HG02970 (cell line): ENCODE data around the gene VAC14.

ENCODE experiments used
- ATAC-seq: cut with Tn5 transposase; IDR thresholded peaks from one replicate; pipeline ENCODE4 v1.9.1; 2021; ENCODE audit warnings: mild to moderate bottlenecking, moderate library complexity, moderate number of reproducible peaks; ENCODE audit not compliant: unreplicated experiment, low FRiP score

Gene VAC14

DNA sequence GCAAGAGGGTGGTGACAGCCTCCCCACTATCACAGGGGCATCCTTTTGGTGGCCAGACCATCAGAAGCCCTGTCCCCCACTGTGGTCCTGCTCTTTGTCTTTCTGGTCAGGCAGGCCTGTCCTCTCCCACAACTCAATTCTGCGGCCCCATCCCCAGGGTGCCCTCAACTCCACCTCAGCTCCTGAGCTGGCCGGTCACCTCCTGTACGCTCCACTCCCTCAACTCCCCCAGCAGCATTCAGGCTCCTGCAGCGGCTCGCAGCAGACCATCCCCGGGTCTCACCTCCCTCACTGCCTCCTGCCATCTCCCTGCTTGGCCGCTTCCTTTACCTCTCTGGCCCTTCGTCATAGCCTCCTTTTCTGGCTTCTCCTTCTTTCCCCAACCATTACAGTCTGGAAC lies 71.7 kb downstream of the VAC14 start:
- ATAC-seq: no peak

DNA sequence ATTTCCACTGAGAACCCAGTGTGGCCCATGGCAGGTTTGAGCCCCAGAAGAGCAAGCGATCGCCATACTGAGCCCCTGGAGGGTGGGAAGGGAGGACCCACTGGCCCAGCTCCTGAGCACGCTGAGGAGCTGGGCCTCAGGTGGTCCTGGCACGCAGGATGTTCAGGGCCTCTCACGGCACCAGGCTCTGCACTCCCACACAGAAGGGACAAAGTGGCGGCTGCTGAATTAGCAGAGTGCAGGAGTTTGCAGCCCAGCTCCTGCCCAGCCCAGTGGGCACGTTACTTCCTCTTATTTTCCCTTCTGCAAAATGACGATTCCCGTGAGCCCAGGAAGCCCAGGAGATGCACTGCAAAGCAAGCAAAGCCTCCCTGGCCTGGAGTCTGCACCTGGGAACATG lies 72.8 kb downstream of the VAC14 start:
- no peak for ATAC-seq

DNA sequence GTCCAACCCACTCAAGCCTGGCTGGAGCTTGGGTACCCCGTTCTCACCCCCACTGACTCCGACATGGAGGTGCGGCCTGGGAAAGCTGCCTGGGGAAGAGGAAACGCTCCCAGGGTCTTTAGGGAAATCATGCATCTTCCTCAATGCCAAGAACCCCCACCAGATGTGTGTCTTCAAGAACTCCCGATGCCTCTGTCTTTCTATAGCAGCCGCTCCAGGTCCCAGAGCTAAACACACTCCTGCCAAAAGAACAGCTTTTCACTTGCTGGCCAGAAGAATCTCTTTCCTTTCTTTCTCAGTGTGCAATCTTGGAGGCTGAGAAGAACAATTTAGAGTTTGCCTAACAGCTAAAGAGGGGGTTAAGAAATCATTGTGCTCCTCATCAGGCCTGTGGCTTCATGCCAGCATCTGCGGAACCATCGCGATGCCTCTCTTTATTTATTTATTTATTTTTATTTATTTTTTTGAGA lies 74.0 kb downstream of the VAC14 start:
- no peak for ATAC-seq

DNA sequence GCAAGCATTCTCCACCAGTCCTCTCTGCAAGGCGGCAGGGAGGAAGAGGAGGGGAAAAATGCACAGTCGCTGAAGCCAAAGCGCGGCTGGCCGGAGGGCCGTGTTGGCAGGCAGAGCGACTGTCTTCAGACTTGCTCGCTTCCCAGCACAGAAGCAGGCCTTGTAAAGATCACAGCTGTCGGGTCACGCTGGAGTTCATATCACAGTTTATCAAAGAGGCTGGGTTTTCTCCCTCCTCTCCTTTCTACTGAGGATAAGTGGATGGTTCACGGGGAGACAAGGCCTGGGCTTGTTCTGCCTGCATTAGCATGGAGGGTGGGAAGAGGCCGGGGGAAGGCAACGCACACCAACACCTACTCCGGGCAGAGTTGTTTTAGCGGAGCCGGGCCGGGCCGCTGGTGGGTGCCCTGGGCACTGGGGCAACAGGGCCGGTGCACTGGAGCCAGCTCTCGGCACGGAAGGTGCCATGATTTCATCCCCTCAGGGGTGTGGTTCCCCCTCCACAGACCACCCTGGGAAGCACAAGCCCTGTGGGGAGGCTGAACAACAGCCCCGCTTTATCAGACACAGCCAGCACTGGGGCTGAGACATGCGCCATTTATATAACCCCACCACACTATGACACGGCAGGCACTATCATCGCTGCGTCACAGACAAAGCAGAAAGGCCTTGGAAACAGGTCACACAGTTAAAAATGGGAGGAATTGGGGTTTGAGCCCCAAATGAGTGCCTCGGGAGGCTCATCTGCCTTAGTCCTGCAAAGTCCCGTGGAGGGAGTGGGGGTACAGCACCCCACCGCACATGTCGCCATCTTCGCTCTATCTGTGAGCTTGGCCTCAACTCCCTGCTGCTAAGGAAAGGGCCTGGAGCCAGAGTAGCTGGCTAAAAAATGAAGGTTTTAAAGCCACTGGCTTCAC lies 74.8 kb downstream of the VAC14 start:
- no peak for ATAC-seq

DNA sequence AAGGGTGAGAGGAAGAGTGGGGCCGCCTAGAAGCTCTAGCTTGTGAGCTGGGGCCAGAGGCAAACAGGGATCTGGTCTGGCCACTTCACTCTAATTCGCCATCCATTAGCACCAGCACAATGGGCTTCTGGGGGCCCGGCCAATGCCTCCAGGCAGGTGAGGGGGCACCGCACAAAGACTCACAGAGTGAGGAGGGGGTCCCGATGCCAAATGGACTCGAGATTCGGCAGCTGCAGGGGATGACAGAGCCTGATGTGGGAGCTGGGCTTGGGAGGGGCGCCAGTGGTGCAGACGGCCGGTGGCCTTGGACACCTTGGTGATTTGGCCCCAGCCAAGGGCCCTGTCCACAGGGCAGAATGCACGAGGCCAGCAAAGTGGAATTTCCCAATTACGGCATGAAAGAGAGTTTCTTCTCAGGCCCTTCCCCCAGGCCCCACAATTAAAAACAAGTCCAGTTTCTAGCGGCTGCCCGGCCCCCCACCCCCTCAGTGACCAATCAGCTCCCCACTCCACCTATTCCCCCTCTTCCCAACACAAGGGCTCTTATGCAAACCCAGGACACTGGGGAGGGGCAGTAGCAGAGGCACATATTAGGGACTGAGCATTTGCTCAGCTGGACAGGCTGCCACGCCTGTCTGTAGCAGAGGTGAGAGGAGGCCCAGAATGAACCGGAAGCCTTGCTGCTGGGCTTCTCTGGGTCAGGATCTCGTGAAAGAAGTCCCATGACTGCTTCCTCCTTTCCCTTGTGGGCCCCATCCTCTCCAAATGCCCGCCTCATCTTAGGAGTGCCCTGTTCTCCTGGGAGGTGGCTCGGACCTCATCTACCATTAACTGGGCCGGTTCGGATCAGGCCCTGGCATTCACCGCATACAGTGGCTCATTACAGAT lies 75.7 kb downstream of the VAC14 start:
- no peak for ATAC-seq

DNA sequence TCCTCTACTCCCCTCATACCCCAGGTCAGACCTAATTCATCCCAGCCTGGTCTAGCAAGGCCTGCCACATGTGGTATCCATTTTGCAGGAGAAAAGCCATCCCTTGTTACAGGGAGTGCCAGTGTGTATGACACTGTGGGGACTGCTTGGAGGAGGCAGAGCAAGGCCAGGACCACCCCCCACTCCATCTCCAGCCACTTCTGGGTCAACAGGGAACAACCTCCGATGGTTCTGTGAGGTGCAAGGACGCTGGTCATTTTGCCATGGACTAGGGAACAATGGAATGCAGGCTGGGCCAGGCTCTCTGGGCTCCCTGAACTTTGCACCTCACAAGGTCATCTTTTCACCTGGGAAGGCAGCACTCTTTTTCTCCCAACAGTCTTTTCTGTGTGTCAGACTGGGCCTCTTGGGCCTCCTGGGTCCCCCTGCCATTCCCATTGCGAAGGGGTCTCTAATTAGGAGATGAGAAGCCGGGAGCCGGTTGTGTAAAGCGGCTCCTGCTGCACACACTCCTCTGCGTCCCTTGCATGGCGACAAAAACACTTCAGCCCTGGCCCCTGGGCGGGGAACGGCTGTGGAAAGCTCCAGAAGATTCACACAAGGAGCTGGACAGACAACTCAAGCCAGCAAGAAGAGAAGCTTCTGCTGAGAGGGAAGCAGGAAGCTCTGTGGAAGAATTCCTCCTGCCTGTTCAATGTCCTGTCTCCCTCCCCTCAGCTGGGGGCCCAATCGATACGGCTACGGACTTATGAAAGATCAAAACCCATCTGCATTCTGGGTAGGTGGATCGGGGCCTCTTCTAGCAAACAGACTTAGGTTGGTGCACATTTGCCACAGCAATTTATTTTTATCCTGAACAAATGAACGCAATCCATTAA lies 76.6 kb downstream of the VAC14 start:
- no peak for ATAC-seq

DNA sequence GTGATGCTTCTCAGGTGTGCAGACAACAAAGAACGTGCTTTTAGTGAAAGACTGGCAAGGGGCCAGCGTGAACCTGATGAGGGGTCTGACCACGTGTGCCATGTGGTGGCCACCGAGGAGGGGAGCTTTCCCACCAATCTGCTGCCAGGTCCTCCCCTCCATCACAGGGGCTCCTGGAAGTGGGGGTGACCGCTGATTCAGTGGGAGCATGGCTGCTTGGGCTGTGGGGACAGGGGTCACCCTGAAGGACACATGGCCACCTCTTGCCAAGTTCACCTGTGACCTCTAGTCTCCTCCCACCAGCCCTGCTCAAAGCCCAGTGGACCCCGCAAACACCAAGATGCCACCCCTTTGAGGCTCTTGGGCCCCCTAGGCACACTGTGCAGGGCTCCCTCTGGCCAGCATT lies 77.2 kb downstream of the VAC14 start:
- ATAC-seq: no peak

DNA sequence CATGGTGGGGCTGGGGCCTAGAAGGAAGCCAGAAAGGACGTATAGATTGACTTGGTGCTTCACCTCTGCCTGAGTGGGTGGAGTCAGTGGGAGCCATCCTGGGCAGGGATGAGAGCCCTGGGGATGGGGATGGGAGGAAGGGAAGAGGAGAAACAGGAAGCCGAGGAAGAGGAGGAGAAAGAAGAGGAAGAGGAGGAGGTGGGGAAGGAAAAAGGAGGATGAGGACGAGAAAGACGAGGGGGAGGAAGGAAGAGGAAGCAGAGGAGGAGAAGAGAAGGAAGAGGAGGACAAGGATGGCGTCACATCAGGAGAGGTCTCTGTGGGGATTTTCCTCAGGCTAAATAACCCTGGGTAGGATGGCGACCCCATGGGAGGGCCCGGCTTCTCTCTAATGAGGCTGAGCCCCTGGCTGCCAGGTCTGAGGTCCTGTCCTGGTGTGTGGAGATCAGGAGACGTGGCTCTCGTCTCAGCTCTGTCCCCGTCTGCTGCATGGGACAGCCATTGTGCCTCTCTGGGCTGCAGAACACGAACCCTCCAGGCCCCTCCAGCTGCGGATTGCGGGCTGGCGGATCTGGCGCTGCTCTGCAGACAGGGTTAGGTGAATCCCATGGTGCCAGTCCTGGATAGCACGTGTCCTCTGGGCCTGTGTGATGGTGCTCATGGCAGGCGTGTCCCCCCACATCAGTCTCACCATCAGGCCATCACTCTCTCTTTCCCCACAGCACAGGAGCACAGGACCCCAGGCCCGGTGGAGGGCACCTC lies 79.6 kb downstream of the VAC14 start:
- ATAC-seq: no peak

DNA sequence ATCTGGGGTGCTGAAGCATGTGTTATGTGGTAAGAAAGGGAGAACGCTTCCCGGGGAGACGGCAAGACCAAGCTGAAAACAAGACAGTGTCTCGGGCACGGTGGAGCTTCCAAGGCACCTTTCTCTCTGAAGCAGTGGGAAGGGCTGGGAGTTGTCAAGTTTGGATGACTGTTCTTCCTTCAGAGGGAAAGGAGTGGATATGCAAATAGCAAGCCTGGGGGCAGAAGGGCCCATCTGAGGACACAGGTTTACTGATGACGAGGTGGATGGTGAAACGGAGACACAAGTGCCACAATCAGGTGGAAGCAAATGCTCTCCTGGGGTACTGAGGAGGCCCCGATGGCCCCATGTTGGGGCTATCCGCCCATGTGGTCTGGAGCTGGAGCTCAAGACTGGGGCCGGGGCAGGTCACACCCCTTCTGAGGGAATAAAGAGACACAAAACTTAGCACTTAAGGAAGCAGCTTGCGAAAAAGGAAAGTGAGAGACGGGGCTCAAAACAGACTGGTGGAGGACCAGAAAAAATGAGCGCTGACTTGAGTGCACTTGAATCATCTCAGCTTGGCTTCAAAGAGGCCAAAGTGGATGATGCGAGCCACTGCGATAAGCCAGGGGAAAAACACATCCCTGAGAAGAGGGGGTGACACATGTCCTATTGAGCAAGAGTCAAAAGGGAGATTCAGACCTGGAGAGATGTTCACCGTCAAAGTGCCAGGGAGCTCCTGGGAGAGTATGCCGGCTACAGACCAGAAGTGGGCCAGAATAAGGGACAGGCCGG lies 80.3 kb downstream of the VAC14 start:
- no peak for ATAC-seq

DNA sequence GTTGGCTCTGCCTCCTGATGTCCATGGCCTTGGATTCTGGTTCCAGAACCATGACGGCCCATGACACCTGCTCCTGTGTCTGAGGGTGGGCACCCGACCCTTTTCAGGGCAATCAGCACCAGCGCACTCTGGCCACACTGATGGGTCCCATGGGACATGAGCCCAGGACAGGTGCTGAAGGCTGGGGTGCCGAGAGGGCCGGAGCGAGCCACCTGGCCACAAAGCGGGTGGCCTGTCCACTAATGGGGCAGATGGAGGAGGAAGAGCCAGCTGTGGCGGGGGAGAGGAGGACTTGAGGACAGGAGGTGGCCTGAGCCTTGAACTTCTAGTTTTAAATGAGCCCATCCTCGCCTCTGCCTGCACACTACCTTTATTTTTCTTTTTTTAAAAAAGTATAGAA lies 83.9 kb downstream of the VAC14 start:
- no peak for ATAC-seq

DNA sequence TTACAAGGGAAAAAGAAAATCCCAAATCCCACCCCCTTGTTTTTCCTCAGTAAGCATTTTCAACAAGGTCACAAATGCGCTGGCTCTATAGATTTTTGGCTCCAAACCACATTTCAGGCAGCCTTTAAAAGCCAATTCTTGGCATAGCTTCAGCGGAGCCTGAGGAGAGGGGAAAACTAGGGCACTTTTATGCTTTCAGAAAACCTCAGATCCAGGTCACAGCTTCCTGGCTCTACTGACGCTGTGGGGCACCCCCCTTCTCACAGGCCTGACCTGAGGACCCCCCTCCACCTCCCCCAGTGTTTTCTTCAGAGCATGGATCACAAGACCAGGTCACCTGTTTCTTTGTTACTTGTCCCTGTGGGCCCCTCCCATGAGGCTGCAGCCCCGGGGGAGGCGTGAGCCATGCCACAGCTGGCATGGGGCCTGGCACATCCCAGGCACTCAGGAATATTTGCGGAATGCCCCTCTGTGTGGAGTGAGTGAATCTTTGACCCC lies 85.0 kb downstream of the VAC14 start:
- ATAC-seq: no peak

DNA sequence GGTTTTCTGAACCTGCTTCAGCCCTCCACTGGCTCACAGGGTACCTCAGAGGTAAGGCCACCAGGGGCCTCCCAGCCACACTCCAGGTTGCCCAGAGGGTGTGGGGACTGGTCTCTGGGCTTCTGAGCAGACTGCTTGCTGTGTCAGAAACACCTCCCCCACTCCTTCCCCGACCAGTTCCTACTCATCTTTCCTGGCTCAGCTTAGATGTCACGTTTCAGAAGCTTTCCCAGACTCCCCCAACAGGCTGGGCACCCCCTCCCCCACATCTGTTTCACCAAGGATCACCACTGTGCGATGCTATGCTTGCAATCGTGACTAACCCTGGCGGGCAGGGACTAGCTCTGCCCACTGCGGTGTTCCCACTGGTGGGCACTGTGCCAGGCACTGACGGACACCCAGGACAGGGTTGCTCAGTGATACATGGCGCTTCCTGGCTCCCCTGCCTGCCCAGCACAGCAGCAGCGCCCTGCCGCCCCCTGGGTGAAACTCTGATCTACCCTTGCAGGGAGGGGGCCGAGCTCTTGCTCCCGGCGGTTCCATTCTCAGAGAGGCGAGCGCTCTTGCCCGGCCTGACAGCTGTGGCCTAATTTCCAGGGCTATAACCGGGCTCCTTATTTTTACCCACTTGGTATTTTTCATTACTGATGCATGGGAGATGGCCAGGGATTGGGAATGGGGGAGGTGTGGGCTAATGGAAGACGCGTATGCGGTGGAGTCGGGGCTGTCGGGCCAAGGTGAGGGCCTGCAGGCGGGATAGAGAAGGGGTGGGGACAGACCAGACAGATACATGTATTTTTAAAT lies 85.7 kb downstream of the VAC14 start:
- ATAC-seq: no peak

DNA sequence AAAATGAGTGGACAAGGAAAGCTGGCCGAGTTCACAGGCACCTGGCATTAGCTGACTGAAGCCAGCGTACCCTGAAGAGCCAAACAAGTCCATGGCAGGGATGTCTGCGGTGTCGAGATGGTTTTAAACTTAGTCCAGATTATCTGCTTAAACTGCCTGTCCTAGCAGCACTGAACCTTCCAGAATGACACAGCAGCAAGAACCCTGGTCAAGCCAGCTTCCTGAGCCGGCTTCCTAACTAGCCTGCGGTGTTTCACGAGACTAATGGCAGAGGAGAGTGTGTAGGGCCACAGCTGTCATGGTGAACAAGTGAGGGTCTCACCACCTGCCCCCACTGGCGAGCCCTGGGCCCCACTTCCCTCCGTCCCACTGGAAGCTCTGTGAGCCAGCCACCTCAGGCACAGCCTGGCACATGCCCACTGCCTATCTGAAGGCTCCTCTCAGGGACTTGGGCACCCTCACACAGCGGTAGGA lies 86.3 kb downstream of the VAC14 start:
- no peak for ATAC-seq

DNA sequence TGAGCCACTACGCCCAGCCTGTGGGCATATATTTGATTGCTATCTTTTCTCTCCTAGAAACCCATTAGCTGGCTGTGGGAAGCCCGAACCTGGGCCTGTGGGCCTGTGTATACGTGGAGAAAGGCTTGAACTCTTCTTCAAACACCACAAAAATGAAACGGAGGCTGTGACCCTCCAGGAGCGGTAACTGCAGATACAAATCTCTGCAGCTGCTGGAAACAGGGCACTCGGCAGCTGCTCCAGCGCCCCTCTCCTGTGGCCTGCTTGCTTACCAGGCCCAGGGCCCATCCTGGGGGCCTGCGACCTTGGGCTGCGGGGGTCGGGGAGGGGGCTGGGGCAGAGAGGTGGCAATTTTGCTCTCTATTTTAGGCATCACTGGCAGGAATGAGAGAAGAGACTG lies 87.1 kb downstream of the VAC14 start:
- ATAC-seq: no peak

DNA sequence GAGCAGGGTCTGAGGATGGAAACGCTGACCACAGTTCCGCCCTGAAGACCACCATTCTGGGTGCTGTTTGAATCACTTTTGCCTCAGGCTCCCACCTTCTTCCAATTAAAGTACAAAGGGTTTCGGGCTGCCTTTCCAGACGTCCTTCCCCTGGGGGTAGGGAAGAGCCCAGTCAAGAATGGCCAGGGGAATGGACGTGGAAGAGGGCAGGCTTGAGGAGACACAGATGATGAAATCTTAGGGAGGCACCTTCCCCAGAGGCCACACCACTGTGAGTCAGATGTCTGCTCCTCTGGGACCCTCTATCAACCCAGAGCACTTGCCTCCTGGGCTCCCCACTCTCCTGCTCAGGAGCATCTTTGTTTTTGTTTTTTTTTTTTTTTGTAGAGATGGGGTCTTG lies 87.6 kb downstream of the VAC14 start:
- no peak for ATAC-seq

DNA sequence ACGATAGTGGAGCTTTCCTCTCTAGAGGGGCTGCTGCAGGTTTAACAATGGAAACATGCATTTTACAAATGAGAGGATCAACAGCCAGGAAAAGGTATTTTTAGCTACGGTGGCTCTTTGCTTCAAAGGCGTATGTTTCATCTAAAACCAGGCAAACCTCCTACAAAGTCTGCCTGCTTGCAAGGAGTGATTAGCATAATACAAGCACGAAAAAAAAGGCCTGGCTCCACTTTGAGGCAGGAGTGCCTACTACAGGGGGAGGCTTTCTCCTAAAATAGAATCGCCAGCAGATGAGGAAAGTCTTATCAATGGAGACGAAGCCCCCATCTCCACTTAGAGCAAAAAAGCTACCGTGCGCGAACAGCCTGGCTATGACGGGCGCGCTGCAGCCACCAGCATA lies 88.0 kb downstream of the VAC14 start:
- no peak for ATAC-seq

DNA sequence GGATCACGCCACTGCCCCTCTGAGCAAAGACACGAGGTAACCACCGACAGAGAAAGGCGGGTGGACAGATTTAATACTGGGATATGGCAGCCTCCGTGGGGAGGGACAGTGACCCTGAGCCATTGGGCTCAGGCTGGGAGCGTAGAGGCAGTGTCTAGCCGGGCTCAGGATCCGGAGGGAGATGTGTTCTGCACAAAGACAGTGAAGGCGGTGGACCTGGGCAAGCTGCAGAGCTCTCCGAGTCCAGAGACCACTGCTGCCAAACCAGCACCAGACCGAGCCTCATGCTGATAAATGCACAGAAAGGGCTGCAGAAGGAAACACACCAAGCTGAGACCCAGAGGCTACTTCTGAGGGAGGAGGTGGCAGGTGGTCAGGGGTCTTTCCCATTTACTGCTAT lies 88.6 kb downstream of the VAC14 start:
- no peak for ATAC-seq
